OCI-M1 (cell line): ENCODE measurements around the gene SMAD6.

Source experiments
- DNase-seq: peaks from one replicate; lab custom pipeline; 2025; lab: John Stamatoyannopoulos, UW

The SMAD6 gene

GRCh38 chr15:66798426-66799061 lies 96.5 kb downstream of the SMAD6 start:
- DNase-seq = no peak

DNA sequence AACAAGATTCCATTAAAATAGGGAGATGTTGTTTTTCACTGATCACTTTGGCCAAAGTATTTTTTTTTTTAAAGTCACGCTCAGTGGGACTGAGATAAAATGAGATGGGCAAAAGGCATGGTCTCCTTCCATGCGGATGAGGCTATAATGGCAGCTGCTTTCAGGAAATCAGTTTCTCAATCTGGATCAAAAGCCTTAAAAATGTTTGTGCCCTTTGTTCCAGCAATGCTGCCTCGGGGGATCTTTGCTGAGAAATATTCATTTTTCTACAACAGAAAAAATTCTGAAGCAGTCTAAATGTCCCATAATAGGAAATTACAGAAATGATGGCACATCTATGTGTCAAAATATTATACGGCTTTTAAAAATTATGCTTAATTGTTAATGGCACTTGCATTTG lies 97.2 kb downstream of the SMAD6 start:
- no peak for DNase-seq

- no peak for DNase-seq
These were observed 98.7 kb downstream of the SMAD6 start for GRCh38 chr15:66800584-66801235.

- no peak for DNase-seq
These were observed 99.2 kb downstream of the SMAD6 start for GRCh38 chr15:66801266-66801665.

GRCh38 chr15:66802025-66803001 lies 100.3 kb downstream of the SMAD6 start:
- DNase-seq = peak; percentile 61

- peak; percentile 93 for DNase-seq
These were observed 101.2 kb downstream of the SMAD6 start for GRCh38 chr15:66803182-66803729.

DNA sequence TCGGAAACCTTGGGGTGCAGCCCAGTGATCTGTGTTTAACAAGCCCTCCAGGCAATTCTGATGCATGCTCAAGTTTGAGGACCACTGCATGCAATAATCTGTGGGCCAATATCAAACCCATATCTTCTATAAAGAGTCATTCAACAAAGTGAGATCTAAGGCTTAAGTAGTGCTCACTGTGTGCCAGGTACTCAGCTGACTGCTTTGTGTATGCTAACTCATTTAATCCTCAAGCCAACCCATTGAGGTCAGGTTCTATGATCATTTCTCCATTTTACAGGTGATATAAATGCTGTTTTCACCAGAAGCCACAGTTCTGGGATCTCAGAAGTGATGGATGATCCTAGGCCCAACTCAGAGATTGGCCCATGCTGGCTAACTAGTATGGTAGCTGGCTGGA lies 101.7 kb downstream of the SMAD6 start:
- DNase-seq = no peak

GRCh38 chr15:66805202-66805885 lies 103.3 kb downstream of the SMAD6 start:
- no peak for DNase-seq

DNA sequence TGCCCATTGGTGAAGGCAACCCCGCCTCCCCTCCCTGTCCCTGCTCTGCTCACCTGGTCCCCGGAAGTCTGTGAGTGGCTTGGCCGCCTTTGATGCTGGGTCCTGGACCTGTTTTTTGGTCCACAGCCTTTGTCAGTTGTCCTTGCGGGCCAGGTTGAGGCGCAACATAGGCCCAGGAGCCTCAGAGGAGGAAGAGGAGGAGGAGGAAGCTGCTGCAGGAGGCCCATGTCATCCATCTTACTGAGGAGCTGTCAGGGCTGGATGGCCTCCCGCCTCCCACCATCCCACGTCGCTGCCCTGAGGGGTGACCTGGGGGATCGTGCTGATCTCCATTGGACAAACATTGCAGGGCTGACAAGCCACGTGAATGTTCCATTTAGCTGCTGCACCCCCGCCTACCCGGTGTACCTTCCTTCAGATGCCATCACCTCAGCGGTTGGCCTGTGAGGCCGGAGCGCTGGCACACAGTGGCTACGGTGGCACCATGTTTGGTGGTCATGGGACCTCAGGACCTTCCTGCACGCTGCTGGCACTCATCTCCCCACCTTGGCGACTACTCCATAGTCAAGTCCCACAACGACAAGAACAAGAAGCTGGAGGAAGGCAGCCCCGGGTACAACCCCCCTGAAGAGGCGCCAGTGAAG lies 106.3 kb downstream of the SMAD6 start:
- no peak for DNase-seq

GRCh38 chr15:66809664-66810063 lies 107.6 kb downstream of the SMAD6 start:
- no peak for DNase-seq

- no peak for DNase-seq
These were observed 113.3 kb downstream of the SMAD6 start for GRCh38 chr15:66815318-66815717.

DNA sequence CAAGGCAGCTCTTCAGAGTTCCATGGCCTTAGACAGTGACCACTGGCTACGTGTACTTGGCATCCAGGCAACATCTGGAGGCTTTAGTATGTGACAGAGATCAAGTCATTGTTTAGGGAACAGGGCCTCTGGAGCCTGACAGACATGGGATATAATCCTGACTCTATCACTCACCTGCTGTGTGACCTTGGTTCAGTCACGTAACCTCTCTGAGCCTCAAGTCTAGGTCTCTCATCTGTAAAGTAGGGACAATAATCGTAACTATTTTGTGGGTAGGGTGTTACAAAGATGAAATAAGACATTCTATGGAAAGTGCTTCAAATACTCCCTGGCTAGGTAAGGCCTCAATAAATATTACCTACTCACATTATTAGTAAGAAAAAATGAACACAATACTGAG lies 114.2 kb downstream of the SMAD6 start:
- DNase-seq = no peak

DNA sequence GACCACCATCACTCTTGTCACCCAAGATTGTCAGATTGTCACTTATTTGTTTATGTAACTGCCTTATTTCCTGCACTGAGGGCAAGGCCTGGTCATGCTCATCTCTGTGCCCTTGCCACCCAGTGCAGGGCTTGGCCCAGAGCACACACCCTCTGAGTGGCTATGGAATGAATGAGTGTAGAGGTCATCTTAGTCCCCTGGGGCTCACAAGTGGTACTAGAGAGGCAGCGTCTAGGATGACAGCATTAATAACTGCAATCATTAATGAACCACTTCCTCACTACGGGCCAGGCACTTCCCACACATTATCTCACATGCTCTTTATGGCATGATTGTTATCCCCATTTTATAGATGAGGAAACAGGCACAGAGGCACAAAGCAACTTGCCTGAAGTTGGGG lies 117.0 kb downstream of the SMAD6 start:
- DNase-seq = no peak

- DNase-seq = no peak
These were observed 118.6 kb downstream of the SMAD6 start for GRCh38 chr15:66820481-66821176.

GRCh38 chr15:66821307-66821706 lies 119.3 kb downstream of the SMAD6 start:
- no peak for DNase-seq

DNA sequence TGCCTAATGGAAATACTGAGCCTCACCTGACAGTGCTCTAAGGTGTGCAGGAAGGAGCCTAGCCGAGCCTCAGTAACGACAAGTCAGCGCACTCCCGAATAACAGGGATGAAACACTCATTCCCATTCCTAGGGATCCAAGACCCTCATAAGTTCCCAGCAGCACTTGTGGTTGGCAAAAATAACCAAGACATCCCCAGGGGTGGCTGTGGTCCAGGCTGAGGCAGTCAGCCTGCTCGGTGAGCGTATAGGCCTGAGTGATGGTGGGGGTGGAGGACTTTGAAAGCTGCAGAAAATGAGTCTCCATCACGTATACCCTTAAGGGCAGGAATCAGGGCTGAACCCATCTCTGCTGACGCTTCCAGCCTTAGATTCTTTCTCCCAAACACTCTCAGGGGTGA lies 120.1 kb downstream of the SMAD6 start:
- DNase-seq = no peak

GRCh38 chr15:66822576-66822975 lies 120.5 kb downstream of the SMAD6 start:
- DNase-seq = no peak

DNA sequence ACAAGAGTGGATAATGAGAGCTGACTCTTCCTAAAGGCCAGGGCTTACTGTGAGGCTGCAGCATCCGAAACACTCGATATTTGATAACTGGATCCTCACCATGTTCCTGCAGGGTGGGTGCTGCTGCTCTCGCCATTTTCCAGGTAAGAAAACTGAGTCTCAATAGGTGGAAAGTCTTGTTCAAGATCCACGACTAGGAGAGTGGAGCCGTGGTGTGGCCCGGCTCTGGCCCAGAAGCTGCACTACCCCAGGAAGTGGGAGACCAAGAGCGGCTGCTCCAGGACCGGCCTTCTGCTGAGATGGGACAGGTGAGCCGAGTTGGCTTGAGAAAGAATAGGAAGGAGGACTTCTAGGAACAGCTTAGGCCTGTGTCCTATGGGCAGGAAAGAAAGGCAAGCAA lies 121.6 kb downstream of the SMAD6 start:
- no peak for DNase-seq

- DNase-seq = no peak
These were observed 122.4 kb downstream of the SMAD6 start for GRCh38 chr15:66824424-66824823.

DNA sequence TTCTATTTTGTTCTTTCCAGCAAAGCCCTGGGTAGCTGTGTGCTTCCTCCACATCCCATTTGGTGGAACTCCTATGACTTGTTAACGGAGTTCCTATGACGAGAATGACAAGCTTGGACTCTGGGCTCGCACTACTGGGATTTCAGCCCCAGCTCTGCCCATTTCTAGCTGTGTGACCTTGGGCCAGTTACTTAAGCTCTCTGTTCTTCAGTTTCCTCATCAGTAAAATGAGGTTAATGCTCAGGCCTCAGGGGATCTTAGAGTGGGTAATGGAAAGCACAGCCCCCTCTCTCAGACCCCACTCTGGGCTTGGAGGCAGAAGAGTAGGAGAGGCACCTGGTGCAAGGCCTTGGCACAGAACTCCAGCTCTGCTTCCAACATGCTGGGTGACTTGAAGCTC lies 123.1 kb downstream of the SMAD6 start:
- DNase-seq = no peak

GRCh38 chr15:66825731-66826130 lies 123.7 kb downstream of the SMAD6 start:
- no peak for DNase-seq
